ENCODE data around the gene SLC26A3. TPM values are rescaled to one million over a fixed set of nuclear protein-coding genes. Genes with fewer than 3 reads are reported as not detected.

SLC26A3 gene
- total and polyA plus RNA-seq, 10 of the 15 experiments (the other 5 are each of a cell fraction or from before 2014, with no cell fraction given): 0.46 TPM; not detected in 9

DNA sequence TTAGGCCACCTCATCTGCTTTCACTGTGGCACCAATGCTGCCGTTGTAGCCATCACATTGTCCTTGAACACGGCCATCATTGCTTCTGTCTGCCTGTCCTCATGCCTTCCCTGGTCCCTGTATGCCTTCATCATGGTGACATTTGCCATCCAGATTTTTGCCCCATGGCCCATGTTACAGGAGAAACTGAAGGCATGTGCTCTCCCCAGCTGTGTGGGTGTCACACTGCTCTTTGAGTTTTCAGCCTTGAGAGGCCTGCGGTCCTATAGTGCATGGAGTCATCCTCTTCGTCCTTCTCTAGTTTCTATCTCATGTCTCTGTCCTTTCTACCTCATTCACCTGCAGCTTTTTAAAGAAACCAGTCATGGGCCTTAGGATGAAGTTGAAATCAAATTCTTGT lies 6.2 kb upstream of the SLC26A3 start (continued):
- TF ChIP-seq, protein P1, sequence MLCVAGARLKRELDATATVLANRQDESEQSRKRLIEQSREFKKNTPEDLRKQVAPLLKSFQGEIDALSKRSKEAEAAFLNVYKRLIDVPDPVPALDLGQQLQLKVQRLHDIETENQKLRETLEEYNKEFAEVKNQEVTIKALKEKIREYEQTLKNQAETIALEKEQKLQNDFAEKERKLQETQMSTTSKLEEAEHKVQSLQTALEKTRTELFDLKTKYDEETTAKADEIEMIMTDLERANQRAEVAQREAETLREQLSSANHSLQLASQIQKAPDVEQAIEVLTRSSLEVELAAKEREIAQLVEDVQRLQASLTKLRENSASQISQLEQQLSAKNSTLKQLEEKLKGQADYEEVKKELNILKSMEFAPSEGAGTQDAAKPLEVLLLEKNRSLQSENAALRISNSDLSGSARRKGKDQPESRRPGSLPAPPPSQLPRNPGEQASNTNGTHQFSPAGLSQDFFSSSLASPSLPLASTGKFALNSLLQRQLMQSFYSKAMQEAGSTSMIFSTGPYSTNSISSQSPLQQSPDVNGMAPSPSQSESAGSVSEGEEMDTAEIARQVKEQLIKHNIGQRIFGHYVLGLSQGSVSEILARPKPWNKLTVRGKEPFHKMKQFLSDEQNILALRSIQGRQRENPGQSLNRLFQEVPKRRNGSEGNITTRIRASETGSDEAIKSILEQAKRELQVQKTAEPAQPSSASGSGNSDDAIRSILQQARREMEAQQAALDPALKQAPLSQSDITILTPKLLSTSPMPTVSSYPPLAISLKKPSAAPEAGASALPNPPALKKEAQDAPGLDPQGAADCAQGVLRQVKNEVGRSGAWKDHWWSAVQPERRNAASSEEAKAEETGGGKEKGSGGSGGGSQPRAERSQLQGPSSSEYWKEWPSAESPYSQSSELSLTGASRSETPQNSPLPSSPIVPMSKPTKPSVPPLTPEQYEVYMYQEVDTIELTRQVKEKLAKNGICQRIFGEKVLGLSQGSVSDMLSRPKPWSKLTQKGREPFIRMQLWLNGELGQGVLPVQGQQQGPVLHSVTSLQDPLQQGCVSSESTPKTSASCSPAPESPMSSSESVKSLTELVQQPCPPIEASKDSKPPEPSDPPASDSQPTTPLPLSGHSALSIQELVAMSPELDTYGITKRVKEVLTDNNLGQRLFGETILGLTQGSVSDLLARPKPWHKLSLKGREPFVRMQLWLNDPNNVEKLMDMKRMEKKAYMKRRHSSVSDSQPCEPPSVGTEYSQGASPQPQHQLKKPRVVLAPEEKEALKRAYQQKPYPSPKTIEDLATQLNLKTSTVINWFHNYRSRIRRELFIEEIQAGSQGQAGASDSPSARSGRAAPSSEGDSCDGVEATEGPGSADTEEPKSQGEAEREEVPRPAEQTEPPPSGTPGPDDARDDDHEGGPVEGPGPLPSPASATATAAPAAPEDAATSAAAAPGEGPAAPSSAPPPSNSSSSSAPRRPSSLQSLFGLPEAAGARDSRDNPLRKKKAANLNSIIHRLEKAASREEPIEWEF (IDR thresholded peaks at IDR 0.05; ENCODE audit: insufficient replicate concordance, low read depth, low read length): no peak
- TF ChIP-seq YY1 (IDR thresholded peaks at IDR 0.05; ENCODE audit: low read depth, low read length): no peak
- no peak for TF ChIP-seq HDAC6 (IDR thresholded peaks at IDR 0.05; ENCODE audit: unreplicated experiment)
- no peak for TF ChIP-seq MXI1 (IDR thresholded peaks at IDR 0.05; ENCODE audit: low read depth, low read length)
- no peak for TF ChIP-seq RFX5 (IDR thresholded peaks at IDR 0.05; ENCODE audit: low read depth, low read length)
- TF ChIP-seq, protein P2, sequence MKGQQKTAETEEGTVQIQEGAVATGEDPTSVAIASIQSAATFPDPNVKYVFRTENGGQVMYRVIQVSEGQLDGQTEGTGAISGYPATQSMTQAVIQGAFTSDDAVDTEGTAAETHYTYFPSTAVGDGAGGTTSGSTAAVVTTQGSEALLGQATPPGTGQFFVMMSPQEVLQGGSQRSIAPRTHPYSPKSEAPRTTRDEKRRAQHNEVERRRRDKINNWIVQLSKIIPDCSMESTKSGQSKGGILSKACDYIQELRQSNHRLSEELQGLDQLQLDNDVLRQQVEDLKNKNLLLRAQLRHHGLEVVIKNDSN (IDR thresholded peaks at IDR 0.05; ENCODE audit: borderline replicate concordance, extremely low read length, insufficient read depth, low read depth, low read length): no peak
- no peak for TF ChIP-seq SMAD1 (IDR thresholded peaks at IDR 0.05; ENCODE audit: low read depth, partially characterized antibody)
- no peak for TF ChIP-seq POLR2AphosphoS5 (IDR thresholded peaks at IDR 0.05; ENCODE audit: low read length)
- TF ChIP-seq EZH2 (IDR thresholded peaks at IDR 0.05; ENCODE audit: borderline replicate concordance, control insufficient read depth, low read depth, low read length): no peak
- TF ChIP-seq BCL11A (IDR thresholded peaks at IDR 0.05; ENCODE audit: low read depth, low read length): no peak
- no peak for TF ChIP-seq ZSCAN29 (IDR thresholded peaks at IDR 0.05)
- no peak for TF ChIP-seq IKZF2 (IDR thresholded peaks at IDR 0.05)

Measured in GM12878 (cell line).